Skeletal muscle cell (primary cell): Measurements from ENCODE around the gene COL20A1.

Experiments used
- DNase-seq: peaks from one replicate; pipeline ENCODE4 v3.0.0-alpha.2; 2010; ENCODE audit warnings: low read depth
- H3K4me3 ChIP-seq: 2 replicates; pipeline ENCODE4 v1.5.1; 2011; ENCODE audit warnings: low read depth, mild to moderate bottlenecking, control low read depth, low read length, moderate library complexity

Gene COL20A1

GRCh38 chr20:63315240-63315689, 22.3 kb downstream of the COL20A1 start:
- DNase-seq: no peak

GRCh38 chr20:63315731-63316491, 22.9 kb downstream of the COL20A1 start:
- H3K4me3 ChIP-seq: no peak overlapping the region
- DNase-seq: no peak

More at GRCh38 chr20:63315240-63315689, 22.3 kb downstream of the COL20A1 start:
- no peak overlapping the region for H3K4me3 ChIP-seq

GRCh38 chr20:63316502-63316921, 23.5 kb downstream of the COL20A1 start:
- DNase-seq: no peak
- H3K4me3 ChIP-seq: no peak overlapping the region

GRCh38 chr20:63317061-63317460, 24.1 kb downstream of the COL20A1 start:
- no peak overlapping the region for H3K4me3 ChIP-seq
- DNase-seq: no peak

- no peak overlapping the region for H3K4me3 ChIP-seq
Observed at GRCh38 chr20:63317601-63318291, 24.8 kb downstream of the COL20A1 start.

GRCh38 chr20:63318391-63319163, 25.6 kb downstream of the COL20A1 start:
- no peak overlapping the region for H3K4me3 ChIP-seq
- DNase-seq: no peak

More at GRCh38 chr20:63317601-63318291, 24.8 kb downstream of the COL20A1 start:
- no peak for DNase-seq

- no peak overlapping the region for H3K4me3 ChIP-seq
- no peak for DNase-seq
Observed at GRCh38 chr20:63319164-63320040, 26.4 kb downstream of the COL20A1 start.

- H3K4me3 ChIP-seq: no peak overlapping the region
- no peak for DNase-seq
Observed at GRCh38 chr20:63320041-63320511, 27.1 kb downstream of the COL20A1 start.

- no peak overlapping the region for H3K4me3 ChIP-seq
- no peak for DNase-seq
Observed at GRCh38 chr20:63320616-63321147, 27.7 kb downstream of the COL20A1 start.

GRCh38 chr20:63321148-63321831, 28.3 kb downstream of the COL20A1 start:
- no peak for DNase-seq
- no peak overlapping the region for H3K4me3 ChIP-seq

- DNase-seq: no peak
- H3K4me3 ChIP-seq: no peak overlapping the region
Observed at GRCh38 chr20:63322146-63322932, 29.4 kb downstream of the COL20A1 start.

- no peak for DNase-seq
- H3K4me3 ChIP-seq: no peak overlapping the region
Observed at GRCh38 chr20:63322933-63323273, 29.9 kb downstream of the COL20A1 start.

- no peak for DNase-seq
- no peak overlapping the region for H3K4me3 ChIP-seq
Observed at GRCh38 chr20:63323357-63323981, 30.5 kb downstream of the COL20A1 start.

GRCh38 chr20:63325021-63325471, 32.1 kb downstream of the COL20A1 start:
- no peak overlapping the region for H3K4me3 ChIP-seq
- DNase-seq: no peak

- no peak for DNase-seq
- no peak overlapping the region for H3K4me3 ChIP-seq
Observed at GRCh38 chr20:63325554-63326313, 32.7 kb downstream of the COL20A1 start.
